IPS-15b (cell line): ENCODE measurements around the gene CD46.

Experiments
- H3K27me3 ChIP-seq: one replicate; pipeline ENCODE4 v1.6.1; 2013; ENCODE audit warnings: low read length; ENCODE audit not compliant: control insufficient read depth, insufficient read depth
- H3K36me3 ChIP-seq: one replicate; pipeline ENCODE4 v1.6.1; 2013; ENCODE audit warnings: low read length; ENCODE audit not compliant: control insufficient read depth, insufficient read depth
- H3K4me1 ChIP-seq: one replicate; pipeline ENCODE4 v1.6.1; 2013; ENCODE audit warnings: mild to moderate bottlenecking, low read length; ENCODE audit not compliant: control insufficient read depth, insufficient read depth
- H3K4me3 ChIP-seq: one replicate; pipeline ENCODE4 v1.5.1; 2013; ENCODE audit warnings: low read depth, low read length
- H3K9ac ChIP-seq: one replicate; pipeline ENCODE4 v1.6.1; 2013; ENCODE audit warnings: low read depth, mild to moderate bottlenecking, low read length
- H3K9me3 ChIP-seq: one replicate; pipeline ENCODE4 v1.6.1; 2013; ENCODE audit warnings: mild to moderate bottlenecking, low read length; ENCODE audit not compliant: control insufficient read depth, insufficient read depth

CD46 gene

DNA sequence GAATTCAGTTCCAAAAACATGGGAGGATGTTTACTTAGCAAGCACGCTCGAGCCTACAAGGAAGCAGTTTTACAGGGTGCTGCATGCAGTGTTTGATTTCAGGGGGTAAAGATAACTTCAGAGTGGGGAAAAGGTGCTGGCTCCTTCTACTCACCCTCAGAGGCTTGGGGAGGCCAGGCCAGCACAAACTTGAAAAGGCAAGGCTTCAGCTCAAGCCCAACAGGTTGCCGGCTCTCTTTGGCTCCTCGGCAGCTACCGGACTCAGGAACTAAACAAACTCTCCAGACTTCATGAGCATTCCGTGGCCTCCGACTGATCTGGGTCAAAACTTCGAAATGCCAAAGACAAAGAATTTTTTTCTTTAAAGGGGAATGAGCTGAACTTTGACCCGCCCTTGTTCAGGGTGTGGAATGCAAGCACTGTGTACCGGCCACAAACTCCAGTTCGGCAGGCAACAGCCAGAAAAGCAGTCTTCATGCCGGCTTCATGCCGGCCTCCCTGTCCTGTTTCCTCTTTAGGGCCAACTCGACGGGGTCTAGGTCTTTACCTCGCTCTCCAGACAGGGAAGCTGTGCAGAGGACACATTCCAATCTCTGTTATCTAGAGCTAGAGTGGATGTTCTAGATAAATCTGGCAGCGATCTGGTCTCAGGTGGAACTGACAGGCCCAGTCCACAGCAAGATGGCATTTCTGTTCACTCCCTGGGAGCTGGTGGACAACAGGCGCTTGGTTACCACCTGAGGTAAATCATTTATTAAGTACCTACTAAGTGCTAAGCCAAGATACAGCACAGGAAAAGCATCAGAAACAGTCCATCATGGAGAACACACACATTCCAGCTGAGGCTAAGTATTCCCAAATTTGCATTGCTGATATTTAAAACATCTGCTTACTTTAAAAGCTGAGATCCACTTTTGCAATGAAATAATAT is 75.0 kb downstream of the CD46 start:
- Histone ChIP-seq H3K9ac (no peak overlapping the region), H3K4me3 (no peak overlapping the region), H3K36me3 (no peaks in the 10 kb centered on the region), H3K27me3 (no peaks in the 10 kb centered on the region), H3K4me1 (peaks cover 6% of the 10 kb centered on the region), H3K9me3 (no peaks in the 10 kb centered on the region)

DNA sequence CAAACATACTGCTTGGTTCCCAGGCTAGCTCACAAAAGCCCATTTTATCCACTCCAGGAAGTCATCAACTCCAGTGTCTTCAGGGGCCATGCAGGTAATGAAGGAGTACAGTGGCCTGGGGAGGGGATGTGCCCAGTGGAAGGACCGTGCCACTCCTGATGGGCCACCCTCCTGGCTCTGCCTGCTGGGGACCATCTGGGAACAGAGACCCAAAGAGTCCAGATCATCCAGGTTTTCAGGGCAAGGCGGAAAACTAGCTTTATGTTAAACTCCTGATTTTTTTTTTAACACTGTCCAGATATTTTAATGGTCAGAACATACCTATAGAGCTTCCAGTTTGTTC is 75.6 kb downstream of the CD46 start:
- H3K27me3 ChIP-seq: no peaks in the 10 kb centered on the region
- no peaks in the 10 kb centered on the region for H3K9me3 ChIP-seq
- H3K36me3 ChIP-seq: no peaks in the 10 kb centered on the region
- no peak overlapping the region for H3K9ac ChIP-seq
- no peak overlapping the region for H3K4me3 ChIP-seq
- H3K4me1 ChIP-seq: peaks cover 6% of the 10 kb centered on the region

DNA sequence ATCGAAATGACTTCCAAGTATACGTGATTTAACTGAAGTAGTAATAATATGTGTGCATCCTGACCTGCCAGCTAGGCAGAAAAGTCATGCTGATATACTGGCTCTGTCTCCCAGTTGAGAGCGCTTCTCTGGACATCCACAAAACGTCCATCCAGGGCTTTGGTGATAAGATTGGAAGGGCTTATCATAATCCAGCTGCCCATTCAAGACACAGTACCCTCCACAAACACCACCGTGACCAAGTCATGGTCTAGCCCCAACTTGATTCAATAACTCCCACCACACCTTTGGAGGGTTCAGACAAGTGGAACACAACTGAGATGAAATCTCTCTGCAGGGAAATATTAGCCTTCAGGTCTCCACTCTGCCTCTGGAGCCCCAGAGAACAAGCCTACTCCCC is 76.2 kb downstream of the CD46 start:
- Histone ChIP-seq H3K4me1 (peaks cover 6% of the 10 kb centered on the region), H3K4me3 (no peak overlapping the region), H3K9ac (no peak overlapping the region), H3K36me3 (no peaks in the 10 kb centered on the region), H3K27me3 (no peaks in the 10 kb centered on the region), H3K9me3 (no peaks in the 10 kb centered on the region)

DNA sequence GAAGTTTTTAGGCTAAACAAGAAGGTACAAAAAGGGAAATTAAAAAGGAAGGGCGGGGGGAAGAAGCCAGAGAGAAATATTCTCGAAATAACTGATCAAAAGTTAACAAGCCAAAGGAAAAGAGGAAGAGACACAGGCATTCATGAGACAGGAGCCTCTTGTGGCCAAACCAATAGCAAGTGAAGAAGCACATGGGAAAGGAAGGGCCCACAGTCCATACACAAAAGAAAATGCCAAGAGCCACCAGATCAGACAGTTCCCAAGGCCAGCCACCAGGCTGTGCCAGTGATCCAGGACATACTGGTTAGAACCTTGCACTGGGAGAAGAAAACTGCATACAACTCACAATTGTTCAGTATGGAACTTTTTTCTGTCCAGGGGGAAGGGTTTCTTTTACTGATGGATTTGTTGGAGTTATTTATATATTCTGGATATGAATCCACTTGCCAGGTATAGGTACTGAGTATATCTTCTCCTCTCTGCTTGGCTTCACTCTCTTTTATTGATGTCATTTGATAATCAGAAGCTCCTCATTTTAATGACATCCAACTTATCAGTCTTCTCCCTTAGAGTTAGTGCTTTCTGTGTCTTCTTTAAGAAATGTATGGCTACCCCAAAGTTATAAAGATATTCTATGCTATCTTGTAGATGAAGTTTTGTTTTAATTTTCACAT is 76.8 kb downstream of the CD46 start:
- Histone ChIP-seq H3K27me3 (no peaks in the 10 kb centered on the region), H3K4me1 (peaks cover 6% of the 10 kb centered on the region), H3K36me3 (no peaks in the 10 kb centered on the region), H3K9ac (no peak overlapping the region), H3K4me3 (no peak overlapping the region), H3K9me3 (no peaks in the 10 kb centered on the region)

DNA sequence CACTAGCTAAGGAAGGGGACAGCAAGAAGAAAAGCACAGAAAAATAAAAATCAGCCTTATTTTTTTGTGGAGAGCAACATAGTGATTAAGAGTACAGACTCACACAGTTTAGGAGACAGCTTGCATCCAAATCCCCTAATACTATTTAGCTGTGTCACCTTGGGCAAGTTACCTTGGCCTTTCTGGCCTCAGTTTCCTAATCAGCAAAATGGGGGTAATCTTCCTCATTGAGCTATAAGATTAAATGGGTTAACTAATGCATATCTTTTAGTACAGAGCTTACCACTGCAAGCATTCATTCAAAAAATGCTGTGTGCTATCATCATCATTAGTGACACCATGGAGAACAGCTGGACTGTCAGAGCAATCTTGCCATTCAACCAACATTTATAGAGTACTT is 77.7 kb downstream of the CD46 start:
- Histone ChIP-seq H3K9me3 (no peaks in the 10 kb centered on the region), H3K27me3 (no peaks in the 10 kb centered on the region), H3K4me1 (no peaks in the 10 kb centered on the region), H3K36me3 (no peaks in the 10 kb centered on the region), H3K9ac (no peak overlapping the region), H3K4me3 (no peak overlapping the region)

DNA sequence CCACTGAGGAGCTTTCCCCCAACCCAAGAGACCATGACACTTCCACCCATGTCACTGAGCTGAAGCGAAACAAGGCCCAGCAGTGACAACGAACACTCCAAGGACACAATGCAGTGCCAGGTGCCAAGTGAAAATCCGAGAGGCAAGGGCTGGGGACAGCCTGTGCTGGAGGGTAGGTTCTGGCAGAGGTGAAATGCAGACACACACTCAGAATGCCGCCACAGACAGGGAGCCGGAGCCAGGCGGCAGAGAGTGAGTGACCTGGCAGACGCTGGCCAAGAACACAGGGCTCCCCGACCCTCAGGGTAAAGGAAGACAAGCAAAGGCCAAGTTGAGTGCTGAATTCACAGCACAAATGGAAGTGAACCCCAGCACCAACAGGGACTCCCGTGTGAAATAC is 78.9 kb downstream of the CD46 start:
- no peaks in the 10 kb centered on the region for H3K4me1 ChIP-seq
- no peak overlapping the region for H3K4me3 ChIP-seq
- no peaks in the 10 kb centered on the region for H3K36me3 ChIP-seq
- H3K9me3 ChIP-seq: no peaks in the 10 kb centered on the region
- H3K27me3 ChIP-seq: no peaks in the 10 kb centered on the region
- no peak overlapping the region for H3K9ac ChIP-seq

DNA sequence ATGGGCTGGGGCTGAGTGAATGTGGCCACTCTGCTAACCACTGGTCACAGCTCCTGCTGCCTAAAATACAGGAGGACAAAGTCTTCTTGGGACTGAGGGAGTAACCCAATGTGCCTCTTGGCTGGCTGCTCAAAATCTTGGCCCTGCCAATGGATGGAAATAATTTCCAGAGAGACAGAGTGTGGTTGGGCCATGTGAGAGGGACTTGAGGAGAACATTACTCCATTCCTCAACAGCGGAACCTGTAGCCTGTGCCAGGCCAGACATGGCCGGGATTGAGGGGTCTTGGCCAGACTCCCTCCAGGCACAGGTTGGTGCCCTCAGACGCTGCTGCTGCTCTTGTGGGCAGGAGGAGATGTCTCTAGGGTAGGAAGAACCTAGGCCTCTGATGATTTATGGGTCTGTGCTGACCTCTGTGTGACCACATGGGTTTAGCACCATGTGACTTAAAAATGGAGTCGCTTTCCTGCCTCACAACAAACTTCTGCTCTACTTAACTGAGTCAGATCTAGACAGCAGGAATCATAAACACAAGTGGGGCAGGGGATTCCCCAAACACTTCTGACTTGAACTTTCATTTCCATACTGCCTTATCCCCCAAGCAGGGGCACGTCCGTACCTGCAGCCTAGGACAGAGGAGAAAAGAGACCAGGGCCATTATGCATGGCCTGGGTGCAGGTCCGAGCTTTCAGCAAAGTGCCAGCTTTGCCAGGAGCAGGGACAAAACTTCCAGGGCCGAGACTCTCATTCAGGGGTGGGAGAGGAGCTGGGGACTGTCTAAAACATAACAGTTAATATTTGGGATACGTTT is 79.9 kb downstream of the CD46 start:
- Histone ChIP-seq H3K9me3 (no peaks in the 10 kb centered on the region), H3K36me3 (no peaks in the 10 kb centered on the region), H3K9ac (no peak overlapping the region), H3K4me3 (no peak overlapping the region), H3K27me3 (no peaks in the 10 kb centered on the region), H3K4me1 (no peaks in the 10 kb centered on the region)

DNA sequence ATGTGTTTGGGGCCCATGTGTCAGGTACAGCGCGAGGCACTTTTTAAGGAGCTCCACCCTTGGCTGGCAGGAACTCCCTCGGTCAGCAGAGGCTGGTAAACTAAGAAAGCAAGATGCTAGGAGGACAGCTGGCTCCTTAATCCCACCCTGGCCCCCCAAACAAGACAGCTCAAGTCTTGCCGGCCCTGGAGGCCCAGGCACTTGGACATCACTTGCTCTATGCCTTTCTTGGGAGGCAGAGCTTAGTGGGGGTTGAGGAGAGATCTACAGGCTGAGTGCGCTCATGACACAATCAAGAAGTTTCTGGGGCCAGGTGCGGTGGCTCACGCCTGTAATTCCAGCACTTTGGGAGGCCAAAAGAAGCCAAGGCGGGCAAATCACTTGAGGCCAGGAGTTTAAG is 80.9 kb downstream of the CD46 start:
- H3K27me3 ChIP-seq: no peaks in the 10 kb centered on the region
- no peaks in the 10 kb centered on the region for H3K9me3 ChIP-seq
- no peaks in the 10 kb centered on the region for H3K36me3 ChIP-seq

DNA sequence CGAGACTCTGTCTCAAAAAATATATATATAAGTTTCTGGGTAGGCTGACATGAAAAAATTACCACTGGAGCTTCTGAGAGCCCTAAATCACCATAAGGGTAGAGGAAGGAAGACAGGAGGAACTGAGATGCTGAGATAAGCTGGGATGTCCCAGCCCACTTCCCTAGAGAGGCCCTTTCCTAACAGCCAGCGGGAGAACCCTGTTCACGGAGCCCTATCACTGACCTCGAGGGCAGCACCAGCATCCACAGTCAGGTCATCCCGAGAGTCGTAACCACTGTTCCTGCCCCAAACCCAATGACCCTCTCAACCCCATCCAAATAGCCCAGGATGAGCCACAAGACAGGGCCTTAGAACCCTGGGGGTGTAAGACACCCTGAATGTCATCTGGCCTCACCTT is 81.5 kb downstream of the CD46 start:
- H3K4me3 ChIP-seq: no peak overlapping the region
- no peaks in the 10 kb centered on the region for H3K4me1 ChIP-seq
- no peaks in the 10 kb centered on the region for H3K9me3 ChIP-seq
- H3K36me3 ChIP-seq: no peaks in the 10 kb centered on the region
- H3K27me3 ChIP-seq: no peaks in the 10 kb centered on the region
- no peak overlapping the region for H3K9ac ChIP-seq

More for the DNA sequence above, 80.9 kb downstream of the CD46 start:
- Histone ChIP-seq H3K4me1 (no peaks in the 10 kb centered on the region), H3K9ac (no peak overlapping the region), H3K4me3 (no peak overlapping the region)

DNA sequence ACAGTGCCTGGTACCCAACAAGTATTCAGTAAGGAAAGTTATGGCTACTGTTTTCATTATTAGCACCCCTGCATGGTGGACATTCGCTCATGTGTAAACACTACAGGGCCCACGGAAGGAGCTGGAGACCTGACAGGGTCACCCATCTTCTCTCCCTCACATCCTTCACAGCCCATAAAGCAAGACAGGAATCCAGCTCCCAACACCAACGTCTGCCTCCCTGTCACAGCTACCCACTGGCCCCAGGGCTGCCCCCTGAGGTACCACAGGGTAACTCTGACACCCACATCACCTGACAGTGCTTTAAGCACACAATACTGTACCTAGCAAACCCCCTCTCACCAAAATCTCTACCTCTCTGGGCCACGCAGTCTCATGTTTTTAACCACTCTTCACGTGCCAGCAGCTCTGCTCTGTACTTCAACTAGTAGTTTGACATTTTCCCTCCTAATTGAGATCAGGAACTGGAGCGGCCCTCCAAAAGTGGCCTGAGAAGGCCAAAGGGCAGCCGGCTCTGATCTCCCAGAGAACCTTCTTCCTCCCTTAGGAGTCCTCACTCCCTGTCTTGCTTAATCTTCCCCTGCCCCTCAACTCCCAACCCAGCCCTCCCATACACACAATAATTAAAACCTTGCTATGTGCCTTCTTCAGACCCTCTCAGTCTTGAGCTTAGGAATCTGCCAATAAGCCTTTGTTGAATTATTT is 82.3 kb downstream of the CD46 start:
- Histone ChIP-seq H3K4me3 (no peak overlapping the region), H3K36me3 (no peaks in the 10 kb centered on the region), H3K4me1 (no peaks in the 10 kb centered on the region)

DNA sequence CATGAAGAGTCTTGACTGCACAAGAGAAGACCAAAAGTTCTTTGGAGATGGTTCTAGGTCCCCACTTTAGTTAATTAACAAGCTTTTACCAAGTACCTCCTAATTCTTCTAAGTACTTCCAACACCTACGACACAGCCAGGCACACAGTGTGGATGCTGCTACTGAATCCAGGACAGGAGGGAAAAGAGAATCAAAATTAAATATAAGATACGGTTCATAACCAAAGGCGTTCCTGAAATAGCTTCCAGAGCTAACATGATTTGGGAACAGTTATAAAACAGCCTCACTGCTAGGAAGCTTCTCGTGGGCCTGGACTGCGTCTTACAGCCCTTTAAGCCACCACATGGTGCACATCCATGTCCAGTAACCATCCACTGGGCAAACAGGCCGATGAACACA is 84.1 kb downstream of the CD46 start:
- Histone ChIP-seq H3K4me3 (no peak overlapping the region), H3K36me3 (no peaks in the 10 kb centered on the region), H3K9ac (no peak overlapping the region), H3K4me1 (no peaks in the 10 kb centered on the region), H3K9me3 (no peaks in the 10 kb centered on the region), H3K27me3 (no peaks in the 10 kb centered on the region)

More for the DNA sequence above, 82.3 kb downstream of the CD46 start:
- no peaks in the 10 kb centered on the region for H3K27me3 ChIP-seq
- no peak overlapping the region for H3K9ac ChIP-seq
- no peaks in the 10 kb centered on the region for H3K9me3 ChIP-seq
